Thyroid gland (tissue), 4 donors: ENCODE results near the gene PHTF2. TPM values are rescaled to one million over a fixed set of nuclear protein-coding genes. Genes with fewer than 3 reads are reported as not detected.
"Not testable (repeated sequence)": the region's sequence is repeated elsewhere in the genome, so short reads cannot be mapped to it uniquely, and the experiment has no call there.

Source experiments
- DNase-seq, 2 donors: peaks; one replicate each; pipeline ENCODE4 v3.0.0-alpha.2; 2019
- H3K27ac ChIP-seq, 3 donors: fragments of 200-600 bp; sonication (generic); 1 replicate in 2 of 3; 2 replicates in 1 of 3; pipeline ENCODE4 v1.5.1; 2016 to 2019; ENCODE audit warnings: mild to moderate bottlenecking in 1 of 3, moderate library complexity in 1 of 3
- H3K27me3 ChIP-seq: fragments of 200-600 bp; sonication (generic); one replicate; pipeline ENCODE4 v1.5.1; 2019
- H3K36me3 ChIP-seq, 2 donors: fragments of 200-600 bp; sonication (generic); one replicate each; pipeline ENCODE4 v1.5.1; 2016 to 2019
- H3K4me1 ChIP-seq, 2 donors: fragments of 200-600 bp; sonication (generic); one replicate each; pipeline ENCODE4 v1.5.1; 2017 to 2019
- H3K4me3 ChIP-seq, 3 donors: fragments of 200-600 bp; sonication (generic); replicated peaks in 1 of 3; 1 replicate in 2 of 3; 2 replicates in 1 of 3; pipeline ENCODE4 v1.5.1; 2016; ENCODE audit warnings: mild to moderate bottlenecking in 1 of 3
- H3K9me3 ChIP-seq: fragments of 200-600 bp; sonication (generic); one replicate; pipeline ENCODE4 v1.5.1; 2017
- CTCF ChIP-seq, 6 experiments: fragments of 200-600 bp in 3 of 6; fragments of 450-650 bp in 3 of 6; sonication (generic) in 3 of 6; IDR thresholded peaks; one replicate each; pipeline ENCODE4 v1.5.1; 2016 to 2019; ENCODE audit warnings: antibody characterized with exemption in 6 of 6, mild to moderate bottlenecking in 2 of 6, inconsistent platforms in 1 of 6, moderate library complexity in 1 of 6
- POLR2A ChIP-seq, 2 donors: fragments of 450-650 bp; IDR thresholded peaks; one replicate each; pipeline ENCODE4 v1.6.1; 2017; ENCODE audit warnings: antibody characterized with exemption in 2 of 2, mild to moderate bottlenecking in 2 of 2, moderate library complexity in 1 of 2
- WGBS, 2 donors: methylation state at CpG; one replicate each; pipeline ENCODE4 v1.1.5; 2017; 5-methylcytosine and 5-hydroxymethylcytosine counted together
- intact Hi-C: fragments of 100-400 bp; cut with DNase I; formaldehyde crosslinking; loops from one replicate; pipeline ENCODE4 v1.15.1; 2023
- total RNA-seq, 4 donors: library from RNA; depleted of rRNA; stranded (reverse); fragments of >200 nt; gene quantifications; one replicate each; pipeline ENCODE4 v1.2.3, GENCODE V29; 2016

Gene PHTF2
- total RNA-seq, 4 donors from 2014 or later = 15.3 to 28.3 (median 25.3) TPM

- H3K27ac ChIP-seq = no peak overlapping the region
- H3K4me3 ChIP-seq = no peak overlapping the region
- TF ChIP-seq POLR2A (IDR thresholded peaks at IDR 0.05) = no peak
- TF ChIP-seq CTCF (IDR thresholded peaks at IDR 0.05) = no peak
- H3K9me3 ChIP-seq = no peaks in the 10 kb centered on the region
- no peaks in the 10 kb centered on the region for H3K27me3 ChIP-seq
- no peaks in the 10 kb centered on the region for H3K4me1 ChIP-seq
- intact Hi-C loops = no loop called here
- no peak for DNase-seq
- WGBS, 2 donors = 82 to 86% methylated on average over 1 of the region's 1 CpG
- no peaks in the 10 kb centered on the region for H3K36me3 ChIP-seq
Measured at GRCh38 chr7:77831953-77832352, 33.4 kb downstream of the PHTF2 start.

- H3K36me3 ChIP-seq = no peaks in the 10 kb centered on the region
- WGBS, 2 donors = 91 to 95% methylated on average over 1 of the region's 1 CpG
- H3K4me1 ChIP-seq = peaks cover 0 to 3% of the 10 kb centered on the region in 2 donors
- TF ChIP-seq POLR2A (IDR thresholded peaks at IDR 0.05) (no peak), CTCF (IDR thresholded peaks at IDR 0.05) (no peak)
- H3K27ac ChIP-seq = no peak overlapping the region
- no peaks in the 10 kb centered on the region for H3K27me3 ChIP-seq
- no peak for DNase-seq
- H3K9me3 ChIP-seq = no peaks in the 10 kb centered on the region
- H3K4me3 ChIP-seq = no peak overlapping the region
- intact Hi-C loops = no loop called here
Measured at GRCh38 chr7:77833136-77833535, 34.6 kb downstream of the PHTF2 start.

GRCh38 chr7:77836425-77836824 lies 37.9 kb downstream of the PHTF2 start:
- H3K36me3 ChIP-seq, H3K9me3 ChIP-seq, H3K4me3 ChIP-seq, H3K27me3 ChIP-seq, DNase-seq, H3K4me1 ChIP-seq, intact Hi-C loops, H3K27ac ChIP-seq: not testable (repeated sequence)
- WGBS, 2 donors = 94 to 96% methylated on average over 2 of the region's 2 CpGs

- no peaks in the 10 kb centered on the region for H3K9me3 ChIP-seq
- 39 to 40% methylated on average over 2 of the region's 2 CpGs for WGBS, 2 donors
- intact Hi-C loops = no loop called here
Measured at GRCh38 chr7:77837275-77837674, 38.7 kb downstream of the PHTF2 start.

GRCh38 chr7:77837966-77838365 lies 39.4 kb downstream of the PHTF2 start:
- intact Hi-C loops = no loop called here
- no peak for DNase-seq
- no peak for TF ChIP-seq POLR2A (IDR thresholded peaks at IDR 0.05)
- TF ChIP-seq CTCF (IDR thresholded peaks at IDR 0.05) = no peak
- Histone ChIP-seq H3K4me1 (peaks cover 0 to 3% of the 10 kb centered on the region in 2 donors), H3K9me3 (no peaks in the 10 kb centered on the region), H3K27ac (no peak overlapping the region), H3K27me3 (no peaks in the 10 kb centered on the region), H3K36me3 (no peaks in the 10 kb centered on the region), H3K4me3 (no peak overlapping the region)
- WGBS, 2 donors = 42 to 44% methylated on average over 1 of the region's 1 CpG

More at GRCh38 chr7:77837275-77837674, 38.7 kb downstream of the PHTF2 start:
- Histone ChIP-seq H3K27ac (no peak overlapping the region), H3K4me1 (peaks cover 0 to 3% of the 10 kb centered on the region in 2 donors), H3K4me3 (no peak overlapping the region), H3K36me3 (no peaks in the 10 kb centered on the region), H3K27me3 (no peaks in the 10 kb centered on the region)
- DNase-seq = no peak
- no peak for TF ChIP-seq CTCF (IDR thresholded peaks at IDR 0.05)
- no peak for TF ChIP-seq POLR2A (IDR thresholded peaks at IDR 0.05)
